GM19023 (cell line): ENCODE measurements around the gene ZNF526.
"Not testable (repeated sequence)": the region's sequence is repeated elsewhere in the genome, so short reads cannot be mapped to it uniquely, and the experiment has no call there.

ENCODE experiments used
- ATAC-seq: cut with Tn5 transposase; IDR thresholded peaks from one replicate; pipeline ENCODE4 v1.9.1; 2021; ENCODE audit warnings: mild to moderate bottlenecking, moderate library complexity; ENCODE audit not compliant: unreplicated experiment

The ZNF526 gene

DNA sequence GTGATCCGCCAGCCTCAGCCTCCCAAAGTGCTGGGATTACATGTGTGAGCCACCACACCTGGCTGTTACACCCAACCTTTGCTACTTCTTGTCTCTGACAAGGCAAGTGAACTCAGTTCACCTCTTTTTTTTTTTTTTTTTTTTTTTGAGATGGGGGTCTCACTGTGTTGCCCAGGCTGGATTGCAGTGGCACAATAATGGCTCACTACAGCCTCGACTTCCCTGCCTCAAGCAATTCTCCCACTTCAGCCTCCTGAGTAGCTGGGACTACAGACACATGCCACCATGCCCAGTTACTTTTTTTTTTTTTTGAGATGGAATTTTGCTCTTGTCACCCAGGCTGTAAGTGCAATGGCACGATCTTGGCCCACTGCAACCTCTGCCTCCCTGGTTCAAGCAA is 37.7 kb downstream of the ZNF526 start:
- ATAC-seq = not testable (repeated sequence)

GRCh38 chr19:42261763-42262162 is 41.7 kb downstream of the ZNF526 start:
- no peak for ATAC-seq

DNA sequence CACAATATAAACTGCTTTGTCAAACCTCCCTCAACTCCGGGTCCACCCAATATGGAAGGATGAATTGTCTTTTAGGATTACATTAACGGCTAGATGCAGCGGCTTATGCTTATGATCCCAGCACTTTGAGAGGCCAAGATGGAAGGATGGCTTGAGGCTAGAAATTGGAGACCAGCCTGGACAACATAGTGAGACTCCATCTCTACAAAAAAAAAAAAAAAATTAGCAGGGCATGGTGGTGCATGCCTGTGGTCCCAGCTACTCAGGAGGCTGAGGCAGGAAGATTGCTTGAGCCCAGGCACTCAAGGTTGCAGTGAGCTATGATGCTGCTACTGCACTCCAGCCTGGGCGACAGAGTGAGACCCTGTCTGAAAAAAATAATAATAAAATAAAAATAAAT is 46.0 kb downstream of the ZNF526 start:
- not testable (repeated sequence) for ATAC-seq

DNA sequence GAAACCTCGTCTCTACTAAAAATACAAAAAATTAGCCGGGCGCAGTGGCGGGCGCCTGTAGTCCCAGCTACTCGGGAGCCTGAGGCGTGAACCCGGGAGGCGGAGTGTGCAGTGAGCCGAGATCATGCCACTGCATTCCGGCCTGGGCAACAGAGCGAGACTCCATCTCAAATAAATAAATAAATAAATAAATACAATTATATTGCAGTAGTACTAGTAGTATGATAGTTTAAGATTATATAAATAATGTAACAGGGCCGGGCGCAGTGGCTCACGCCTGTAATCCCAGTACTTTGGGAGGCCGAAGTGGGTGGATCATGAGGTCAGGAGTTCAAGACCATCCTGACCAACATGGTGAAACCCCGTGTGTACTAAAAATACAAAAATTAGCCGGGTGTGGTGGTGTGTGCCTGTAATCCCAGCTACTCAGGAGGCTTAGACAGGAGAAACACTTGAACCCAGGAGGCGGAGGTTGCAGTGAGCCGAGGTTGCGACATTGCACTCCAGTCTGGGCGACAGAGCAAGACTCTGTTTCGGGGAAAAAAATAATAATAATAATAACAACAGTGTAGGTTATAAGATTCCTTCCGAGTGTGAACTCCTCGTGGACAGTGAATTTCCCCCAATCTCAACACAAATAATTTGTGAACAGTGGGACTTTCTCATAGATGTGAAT is 47.0 kb downstream of the ZNF526 start:
- ATAC-seq = not testable (repeated sequence)

GRCh38 chr19:42267644-42268141 is 47.6 kb downstream of the ZNF526 start:
- no peak for ATAC-seq

DNA sequence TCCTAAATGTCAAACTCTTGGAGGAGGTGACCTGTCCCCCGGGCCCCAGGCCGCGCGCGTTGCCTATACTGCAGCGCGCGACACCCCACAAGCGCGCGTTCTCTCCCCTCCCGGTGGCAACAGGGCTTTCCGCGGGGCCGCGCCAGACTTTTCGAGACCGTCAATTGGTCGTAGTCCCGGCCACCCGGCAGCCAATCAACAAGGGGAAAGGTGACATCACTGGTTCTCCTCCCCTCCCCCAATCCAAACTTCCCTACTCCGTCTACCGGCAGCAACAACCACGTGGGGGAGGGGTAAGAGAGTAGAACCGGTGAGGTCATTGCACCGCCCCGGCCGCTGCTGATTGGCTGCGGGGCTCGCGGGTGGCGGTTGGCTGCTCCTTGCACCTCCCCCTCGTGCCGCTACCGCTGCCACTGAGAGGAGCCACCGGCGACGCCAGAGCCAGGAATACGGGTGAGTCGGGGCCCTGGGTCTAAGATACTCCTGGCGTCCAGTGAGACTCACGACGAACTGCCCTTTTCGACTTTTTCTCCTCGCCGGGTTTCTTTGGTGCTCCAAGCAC is 48.1 kb downstream of the ZNF526 start:
- peak; percentile 60 for ATAC-seq

DNA sequence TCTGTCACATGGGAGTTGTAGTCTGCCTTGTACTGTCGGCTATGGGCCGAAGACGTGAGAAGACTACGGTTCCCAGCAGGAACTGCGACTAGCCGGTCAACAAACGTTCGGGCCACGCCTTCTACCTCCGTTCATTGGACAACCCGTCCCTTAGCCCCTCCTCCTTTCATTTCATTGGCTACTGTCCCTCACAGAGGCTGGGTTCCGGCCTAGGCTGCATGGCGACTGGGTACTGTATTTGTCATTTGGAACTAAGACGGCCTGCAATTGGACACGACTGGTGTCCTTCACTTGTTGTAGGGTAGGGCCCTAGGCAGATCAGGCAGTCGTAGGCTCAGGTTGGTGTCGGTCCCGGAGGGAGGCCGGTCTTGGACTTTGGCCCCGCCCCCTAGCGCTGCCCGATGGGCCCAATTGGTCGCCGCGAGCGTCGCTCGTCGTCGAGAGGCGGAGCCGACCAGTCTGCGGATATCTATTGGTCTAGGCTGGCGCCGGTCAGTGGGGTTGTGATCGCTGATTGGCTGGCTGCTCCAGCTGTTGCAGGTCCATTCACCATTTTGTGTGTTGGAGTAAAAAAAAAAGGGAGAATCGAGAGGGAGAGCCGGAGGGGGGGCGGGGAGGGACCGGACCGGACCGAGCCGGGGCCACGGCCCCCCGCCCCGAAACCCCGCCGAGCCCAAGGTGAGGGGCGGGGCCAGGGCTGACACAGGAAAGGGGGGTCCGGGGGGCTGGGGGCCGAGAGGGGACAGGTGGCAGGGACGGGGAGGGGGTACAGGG is 48.8 kb downstream of the ZNF526 start, which contains the start of gene CIC:
TSS of gene CIC (plus strand) at position 549 of the 774 bp plus-strand sequence. CDS start 2,532 bp downstream, outside the sequence.
- ATAC-seq = peak; percentile 84

- no peak for ATAC-seq
These were observed 49.6 kb downstream of the ZNF526 start for GRCh38 chr19:42269478-42270345.

GRCh38 chr19:42270346-42271044 is 50.4 kb downstream of the ZNF526 start:
- no peak for ATAC-seq

- ATAC-seq = no peak
These were observed 50.9 kb downstream of the ZNF526 start for GRCh38 chr19:42271045-42271419.

- ATAC-seq = no peak
These were observed 51.9 kb downstream of the ZNF526 start for GRCh38 chr19:42271861-42272534.

DNA sequence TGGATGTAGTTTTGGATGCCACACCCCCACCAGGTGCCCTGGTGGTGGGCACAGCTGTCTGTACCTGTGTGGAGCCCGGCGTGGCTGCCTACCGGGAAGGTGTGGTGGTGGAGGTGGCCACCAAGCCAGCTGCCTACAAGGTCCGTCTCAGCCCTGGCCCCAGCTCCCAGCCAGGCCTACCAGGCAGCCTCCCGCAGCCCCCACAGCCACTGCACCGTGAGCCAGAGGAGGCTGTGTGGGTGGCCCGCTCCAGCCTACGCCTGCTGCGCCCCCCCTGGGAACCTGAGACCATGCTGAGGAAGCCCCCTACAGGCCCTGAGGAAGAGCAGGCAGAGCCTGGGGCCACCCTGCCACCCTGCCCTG is 52.4 kb downstream of the ZNF526 start:
- ATAC-seq = no peak

DNA sequence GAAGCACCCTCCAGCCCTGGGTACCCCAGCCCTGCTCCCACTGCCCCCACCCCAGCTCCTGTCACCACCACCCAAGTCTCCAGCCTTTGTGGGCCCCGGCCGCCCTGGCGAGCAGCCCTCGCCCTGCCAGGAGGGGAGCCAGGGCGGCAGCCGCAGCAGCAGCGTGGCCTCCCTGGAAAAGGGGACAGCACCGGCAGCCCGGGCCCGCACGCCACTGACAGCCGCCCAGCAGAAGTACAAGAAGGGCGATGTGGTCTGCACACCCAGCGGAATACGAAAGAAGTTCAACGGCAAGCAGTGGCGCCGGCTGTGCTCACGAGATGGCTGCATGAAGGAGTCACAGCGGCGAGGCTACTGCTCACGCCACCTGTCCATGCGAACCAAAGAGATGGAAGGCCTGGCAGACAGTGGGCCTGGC is 52.9 kb downstream of the ZNF526 start:
- ATAC-seq = no peak

DNA sequence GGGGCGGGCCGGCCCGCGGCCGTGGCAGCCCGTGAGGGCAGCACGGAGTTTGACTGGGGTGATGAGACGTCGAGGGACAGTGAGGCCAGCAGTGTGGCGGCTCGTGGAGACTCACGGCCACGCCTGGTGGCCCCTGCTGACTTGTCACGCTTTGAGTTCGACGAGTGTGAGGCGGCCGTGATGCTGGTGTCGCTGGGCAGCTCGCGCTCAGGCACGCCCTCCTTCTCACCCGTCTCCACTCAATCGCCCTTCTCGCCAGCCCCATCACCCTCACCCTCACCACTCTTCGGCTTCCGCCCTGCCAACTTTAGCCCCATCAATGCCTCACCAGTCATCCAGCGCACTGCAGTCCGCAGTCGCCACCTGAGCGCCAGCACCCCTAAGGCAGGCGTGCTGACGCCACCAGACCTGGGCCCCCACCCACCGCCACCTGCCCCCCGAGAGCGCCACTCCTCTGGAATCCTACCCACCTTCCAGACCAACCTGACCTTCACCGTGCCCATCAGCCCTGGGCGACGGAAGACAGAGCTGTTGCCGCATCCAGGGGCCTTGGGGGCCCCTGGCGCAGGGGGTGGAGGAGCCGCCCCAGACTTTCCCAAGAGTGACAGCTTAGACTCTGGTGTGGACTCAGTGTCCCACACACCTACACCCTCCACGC is 53.4 kb downstream of the ZNF526 start:
- ATAC-seq = no peak

- ATAC-seq = no peak
These were observed 54.1 kb downstream of the ZNF526 start for GRCh38 chr19:42274065-42274682.

DNA sequence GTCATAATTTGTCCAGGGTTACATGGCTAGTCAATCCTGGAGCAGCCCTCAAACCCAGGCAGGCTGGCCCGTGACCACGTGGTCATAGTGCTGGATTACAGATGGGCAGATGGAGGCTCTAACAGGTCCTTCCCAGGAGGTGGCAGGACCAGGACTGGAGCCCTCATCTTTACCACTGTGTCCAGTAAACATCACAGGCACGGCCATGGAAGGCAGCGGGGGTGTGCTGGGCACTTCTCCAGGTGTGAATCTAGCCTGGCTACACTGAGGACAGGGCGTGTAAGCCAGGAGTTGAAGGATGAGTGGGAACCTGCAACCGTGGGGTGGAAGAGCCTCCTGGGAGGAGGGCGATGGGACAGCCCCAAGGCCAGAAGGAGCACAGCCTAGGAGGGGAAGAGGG is 55.0 kb downstream of the ZNF526 start:
- no peak for ATAC-seq

DNA sequence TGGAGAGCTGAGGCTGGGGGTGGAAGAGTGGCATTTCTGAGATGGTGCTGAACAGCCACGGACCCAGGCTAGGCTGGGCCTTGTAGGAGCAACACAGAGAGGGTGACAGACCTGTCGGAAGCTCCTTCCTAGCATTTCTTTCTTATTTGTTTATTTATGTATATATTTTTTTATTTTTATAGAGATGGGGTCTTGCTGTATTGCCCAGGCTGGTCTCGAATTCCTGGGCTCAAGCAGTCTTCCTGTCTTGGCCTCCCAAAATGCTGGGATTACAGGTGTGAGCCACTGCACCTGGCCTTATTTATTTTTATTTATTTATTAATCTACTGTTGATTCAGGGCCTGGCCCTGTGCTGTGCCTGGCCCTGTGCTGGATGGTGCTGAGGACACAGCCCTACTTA is 55.4 kb downstream of the ZNF526 start:
- no peak for ATAC-seq

DNA sequence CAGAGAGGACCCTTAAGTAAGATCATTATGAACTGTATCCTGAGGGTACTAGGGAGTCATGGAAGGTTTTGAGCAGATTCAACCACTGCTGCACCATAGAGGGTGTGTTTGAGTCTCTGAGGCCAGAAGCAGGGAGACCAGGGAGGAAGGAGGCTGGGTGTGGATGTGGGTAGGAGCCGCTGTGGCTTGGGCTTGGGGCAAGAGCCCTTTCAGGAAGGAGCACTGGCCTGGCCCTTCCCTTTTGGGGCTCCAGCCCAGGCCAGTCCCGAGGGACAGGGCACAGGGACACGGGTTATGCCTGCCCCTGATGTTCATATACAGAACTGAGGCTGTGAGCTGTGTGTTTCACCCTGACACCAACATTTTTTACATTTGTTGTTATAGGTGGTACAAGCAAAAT is 56.2 kb downstream of the ZNF526 start:
- no peak for ATAC-seq

GRCh38 chr19:42276821-42277220 is 56.7 kb downstream of the ZNF526 start:
- no peak for ATAC-seq
